ENCODE data around the gene BIRC3.

Gene BIRC3

DNA sequence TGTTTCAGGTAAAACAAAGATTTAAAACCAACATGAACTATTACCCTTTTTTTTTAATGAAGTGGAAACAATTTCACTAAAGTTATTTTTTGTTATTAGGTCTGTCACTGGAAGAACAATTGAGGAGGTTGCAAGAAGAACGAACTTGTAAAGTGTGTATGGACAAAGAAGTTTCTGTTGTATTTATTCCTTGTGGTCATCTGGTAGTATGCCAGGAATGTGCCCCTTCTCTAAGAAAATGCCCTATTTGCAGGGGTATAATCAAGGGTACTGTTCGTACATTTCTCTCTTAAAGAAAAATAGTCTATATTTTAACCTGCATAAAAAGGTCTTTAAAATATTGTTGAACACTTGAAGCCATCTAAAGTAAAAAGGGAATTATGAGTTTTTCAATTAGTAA lies 60.6 kb downstream of the BIRC3 start:
- DNase-seq = no peak

DNA sequence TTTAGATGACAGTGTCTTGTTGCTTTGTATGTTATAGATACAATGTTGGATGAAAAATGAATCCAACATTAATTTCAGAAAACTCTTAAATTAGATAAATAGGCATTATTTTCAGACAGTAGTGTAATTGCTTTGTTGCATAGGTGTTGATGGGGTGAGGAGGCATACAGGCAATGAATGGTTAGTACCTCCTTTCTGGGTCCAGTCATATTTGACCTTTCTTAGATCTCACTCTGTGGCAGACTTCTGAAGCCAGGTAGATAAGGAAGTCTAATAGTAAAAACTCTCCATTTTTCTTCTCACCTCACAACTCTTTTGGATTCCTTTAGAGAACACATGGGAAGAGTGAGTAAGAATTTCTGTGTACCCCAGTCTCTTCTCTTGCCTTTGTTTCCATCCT lies 61.5 kb downstream of the BIRC3 start:
- DNase-seq = no peak

DNA sequence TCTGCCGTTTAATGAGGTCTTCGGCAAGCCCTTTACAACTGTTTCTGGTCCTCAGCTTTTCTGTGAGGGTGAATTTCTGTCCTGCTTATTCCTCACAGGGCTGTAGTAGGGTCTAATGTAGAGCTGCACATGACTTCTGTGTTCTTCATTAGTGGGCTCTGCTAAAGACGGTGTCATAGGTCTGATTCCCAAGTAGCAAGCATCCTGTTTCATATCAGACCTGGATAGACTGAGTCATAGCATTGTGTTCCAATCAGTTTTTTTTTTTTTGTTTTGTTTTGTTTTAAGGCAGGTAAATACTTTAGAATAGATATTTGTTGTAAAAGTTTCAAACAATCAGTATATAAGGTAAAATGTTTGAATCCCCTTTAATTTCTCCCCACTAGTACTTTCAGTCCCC lies 65.1 kb downstream of the BIRC3 start:
- DNase-seq = no peak

DNA sequence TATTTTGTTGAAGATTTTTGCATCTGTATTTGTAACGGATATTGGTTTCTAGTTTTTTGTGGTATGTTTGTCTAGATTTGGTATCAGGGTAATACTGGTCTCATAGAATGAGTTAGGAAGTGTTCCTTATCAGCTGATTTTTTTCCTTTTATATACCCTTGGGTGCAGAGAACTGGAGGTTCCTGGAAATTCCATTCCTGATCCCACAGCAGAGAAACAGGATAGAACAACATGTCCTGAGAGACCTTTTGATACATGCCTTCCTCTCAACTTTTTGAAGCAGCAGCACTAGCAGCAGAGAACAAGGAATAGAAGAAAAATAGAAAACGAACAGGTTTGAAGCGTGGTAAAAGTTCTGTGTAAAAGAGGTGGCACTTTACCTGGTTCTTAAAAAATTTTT lies 66.6 kb downstream of the BIRC3 start:
- no peak for DNase-seq

DNA sequence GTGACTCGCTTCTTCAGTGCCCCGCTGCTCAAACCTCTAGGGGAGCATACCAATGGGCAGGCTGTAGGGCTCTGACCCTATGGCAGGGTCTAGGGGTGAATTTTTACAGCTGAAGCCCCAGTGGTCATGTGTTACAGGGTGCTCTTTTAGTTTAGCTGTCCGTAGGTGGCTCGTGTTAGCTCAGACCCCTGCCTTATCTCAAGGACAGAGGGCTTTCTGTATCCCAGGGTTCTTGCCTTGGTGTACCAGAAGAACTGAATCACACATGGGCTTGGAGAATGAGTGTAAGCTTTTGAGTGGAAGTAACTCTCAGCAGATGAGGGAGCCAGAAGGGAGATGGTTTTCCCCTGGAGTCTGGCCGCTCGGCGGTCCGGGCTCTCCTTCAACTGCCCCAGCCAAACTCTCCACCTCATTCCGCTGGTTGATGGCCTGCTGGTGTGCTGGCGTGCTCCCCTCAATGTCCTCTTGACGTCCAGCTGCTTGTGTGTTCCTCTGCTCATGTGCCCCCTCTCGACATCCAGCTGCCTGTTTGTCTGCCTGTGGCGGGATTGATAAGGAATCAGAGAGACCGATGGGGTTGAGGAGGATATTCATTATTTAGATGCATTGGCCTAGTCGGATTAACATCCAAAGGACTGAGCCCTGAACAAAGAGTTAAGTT lies 67.3 kb downstream of the BIRC3 start:
- no peak for DNase-seq

DNA sequence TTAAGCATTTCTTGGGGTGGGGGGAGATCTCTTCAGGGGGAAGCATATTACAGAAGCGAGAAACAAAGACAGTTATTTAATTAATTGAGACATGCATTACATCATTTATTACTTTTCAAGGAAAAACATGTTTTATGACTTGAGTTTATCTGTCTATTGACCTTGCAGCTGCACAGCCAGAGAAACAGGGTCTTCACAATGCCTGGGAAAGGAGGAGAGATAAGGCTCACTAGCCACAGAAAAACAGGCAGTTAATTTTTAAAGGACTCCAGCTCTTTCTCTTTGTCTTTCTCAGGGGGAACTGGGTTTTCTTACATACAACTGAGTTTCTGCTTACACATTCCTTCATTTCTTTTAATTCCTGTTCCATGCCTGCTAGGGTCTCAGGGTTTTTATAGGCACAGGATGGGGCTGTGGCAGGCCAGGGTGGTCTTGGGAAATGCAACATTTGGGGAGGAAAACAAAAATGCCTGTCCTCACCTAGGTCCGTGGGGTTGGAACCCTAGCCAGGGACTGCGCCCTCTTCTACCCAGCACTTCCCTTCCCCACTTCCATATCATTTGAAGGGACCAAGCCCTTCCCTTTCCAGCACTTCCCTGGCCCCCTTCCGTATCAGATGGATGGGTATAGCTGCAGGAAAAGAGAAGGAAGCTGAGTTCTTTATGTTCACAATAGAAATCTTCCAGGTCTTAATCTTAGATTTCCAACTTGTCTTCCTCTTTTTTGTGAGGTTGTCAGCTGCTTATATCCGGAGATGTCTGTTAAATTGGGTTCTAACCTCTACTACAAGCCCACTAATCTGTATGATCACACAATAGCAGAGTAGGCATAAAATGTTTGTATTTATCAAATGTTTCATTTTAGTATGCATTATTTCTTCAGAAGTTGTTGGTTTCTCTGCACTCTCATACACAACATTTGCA lies 68.1 kb downstream of the BIRC3 start:
- DNase-seq = no peak

DNA sequence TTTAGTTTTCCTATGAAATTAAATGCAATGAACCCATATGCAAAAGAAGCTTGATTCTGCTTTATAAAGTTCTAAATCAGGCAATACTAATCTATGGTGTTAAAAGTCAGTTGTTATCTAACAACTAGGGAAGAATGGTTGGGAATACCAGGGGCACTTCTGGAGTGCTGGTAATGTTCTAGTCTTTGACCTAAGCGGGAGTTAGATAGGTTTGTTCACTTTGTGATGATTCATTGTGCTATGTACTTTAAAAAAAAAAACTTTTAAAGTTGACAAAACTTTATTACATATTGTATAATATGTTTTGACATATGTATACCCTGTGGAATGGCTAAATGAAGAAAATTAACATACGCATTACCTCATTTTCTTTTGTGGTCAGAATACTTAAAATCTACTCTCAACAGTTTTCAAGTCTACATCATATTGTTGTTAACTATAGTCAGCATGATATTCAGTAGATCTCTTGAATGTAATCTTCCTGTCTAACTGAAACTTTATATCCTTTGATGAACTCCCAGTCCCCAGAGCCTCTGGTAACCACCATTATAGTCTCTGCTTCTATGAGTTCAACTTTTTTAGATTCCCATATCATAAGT lies 69.0 kb downstream of the BIRC3 start:
- DNase-seq = no peak

DNA sequence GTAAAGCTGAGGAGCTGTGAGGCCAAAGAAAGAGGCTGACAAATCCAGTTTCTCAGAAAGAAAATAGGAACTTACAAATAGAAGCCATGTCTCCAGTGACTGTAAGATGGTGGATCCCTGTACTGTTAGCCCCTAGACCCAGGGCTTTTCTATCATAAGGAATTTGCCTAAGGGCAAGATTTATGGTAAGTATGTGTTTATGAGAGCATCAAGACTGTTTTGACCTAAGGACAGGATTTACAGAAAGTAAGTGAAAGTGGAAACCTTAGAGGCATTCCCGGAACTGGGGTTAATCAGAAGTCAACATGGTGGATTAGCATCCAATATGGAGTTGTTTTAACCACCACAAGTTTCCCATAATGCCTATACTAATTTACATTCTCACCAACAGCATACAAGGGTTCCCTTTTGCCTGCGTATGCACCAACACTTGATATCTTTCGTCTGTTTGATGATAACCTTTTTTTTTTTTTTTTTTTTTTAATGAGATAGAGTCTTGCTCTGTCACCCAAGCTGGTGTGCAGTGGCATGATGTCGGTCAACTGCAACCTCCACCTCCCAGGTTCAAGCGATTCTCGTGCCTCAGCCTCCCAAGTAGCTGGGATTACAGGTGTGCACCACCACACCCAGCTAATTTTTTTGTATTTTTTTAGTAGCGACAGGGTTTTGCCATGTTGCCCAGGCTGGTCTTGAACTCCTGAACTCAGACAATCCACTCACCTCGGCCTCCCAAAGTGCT lies 69.9 kb downstream of the BIRC3 start:
- no peak for DNase-seq

Measured in NCI-H526 (cell line).